NCI-H1105 treated with DMSO at 0.1 percent for 48 hours (cell line): ENCODE data around the gene THRA.
A peak's percentile ranks its signal among the peaks of the same experiment; 100 is the strongest.

ENCODE experiments used
- DNase-seq: peaks from one replicate; lab custom pipeline; 2025; lab: John Stamatoyannopoulos, UW

The THRA gene

GRCh38 chr17:40062329-40063186, at the start of gene THRA:
THRA (plus strand) TSS chr17:40062965; CDS start chr17:40074489, 11,524 bp downstream.
- DNase-seq = peak; percentile 31

GRCh38 chr17:40014375-40014980, 48.3 kb upstream of the THRA start:
- no peak for DNase-seq

GRCh38 chr17:40015005-40015997, 47.5 kb upstream of the THRA start, which contains the start of gene CSF3:
CSF3 (plus strand) TSS chr17:40015440; CDS start chr17:40015475, 35 bp downstream.
- no peak for DNase-seq

- no peak for DNase-seq
Measured at GRCh38 chr17:40015998-40016985, 46.5 kb upstream of the THRA start.

GRCh38 chr17:40017422-40018080, 45.2 kb upstream of the THRA start:
- no peak for DNase-seq

GRCh38 chr17:40018211-40019121, 44.3 kb upstream of the THRA start:
- no peak for DNase-seq

GRCh38 chr17:40019140-40019991, 43.4 kb upstream of the THRA start:
- no peak for DNase-seq

- no peak for DNase-seq
Measured at GRCh38 chr17:40020146-40020545, 42.6 kb upstream of the THRA start.

GRCh38 chr17:40021451-40021971, 41.3 kb upstream of the THRA start:
- DNase-seq = no peak

GRCh38 chr17:40022497-40022896, 40.3 kb upstream of the THRA start:
- no peak for DNase-seq

GRCh38 chr17:40022961-40023541, 39.7 kb upstream of the THRA start:
- no peak for DNase-seq

GRCh38 chr17:40023590-40024292, 39.0 kb upstream of the THRA start:
- no peak for DNase-seq

GRCh38 chr17:40024901-40025300, 37.9 kb upstream of the THRA start:
- no peak for DNase-seq

- DNase-seq = no peak
Measured at GRCh38 chr17:40025559-40025958, 37.2 kb upstream of the THRA start.

- DNase-seq = no peak
Measured at GRCh38 chr17:40025991-40026815, 36.6 kb upstream of the THRA start.
